ENCODE measurements around the gene AHCYL1. TPM values are rescaled to one million over a fixed set of nuclear protein-coding genes. Genes with fewer than 3 reads are reported as not detected.

AHCYL1 gene
- total RNA-seq, 1 experiment from 2014 or later = 89.0 TPM

GRCh38 chr1:110034451-110035235 is 50.1 kb downstream of the AHCYL1 start, which contains the start of gene STRIP1:
Gene STRIP1 (plus strand): TSS chr1:110034624. CDS start chr1:110034638, 14 bp downstream.
- H3K27me3 ChIP-seq (ENCODE audit: insufficient read depth, low read length) = no peaks in the 10 kb centered on the region
- peak within 1 kb of the TSS; percentile 77 for H4K8ac ChIP-seq (replicated peaks; ENCODE audit: insufficient read length, low read depth, low read length)
- H4K20me1 ChIP-seq (ENCODE audit: control insufficient read depth, insufficient read depth, insufficient read length) = peaks cover 2% of the 10 kb centered on the region
- no peak within 1 kb of the TSS for H2AFZ ChIP-seq (ENCODE audit: low read length)
- peaks cover 3% of the 10 kb centered on the region; the same call in 1 of the 2 replicates for H3K4me1 ChIP-seq (ENCODE audit: insufficient read depth, low read length)
- no peaks in the 10 kb centered on the region for H3K9me3 ChIP-seq (ENCODE audit: control insufficient read depth, low read depth, low read length)
- peaks cover 23 to 40% of the 10 kb centered on the region in 2 experiments for H3K4me1 Mint-ChIP-seq
- H3K79me2 ChIP-seq (ENCODE audit: insufficient read depth, low read length) = peaks cover 6% of the 10 kb centered on the region; the same call in 1 of the 2 replicates
- no peaks in the 10 kb centered on the region for H3K79me1 ChIP-seq (ENCODE audit: insufficient read depth, low read depth, low read length, poor library complexity, severe bottlenecking)
- peak within 1 kb of the TSS; percentile 53 to 86 (median 85); a peak in 6 of 7 replicates for H3K27ac Mint-ChIP-seq
- H2BK5ac ChIP-seq (ENCODE audit: insufficient read length, low read length) = no peak within 1 kb of the TSS
- no peak within 1 kb of the TSS for H3K27ac ChIP-seq (ENCODE audit: insufficient read length, low read depth, low read length)
- H3K9me3 Mint-ChIP-seq = no peaks in the 10 kb centered on the region
- peak within 1 kb of the TSS; percentile 67 for H3K9ac ChIP-seq (ENCODE audit: extremely low read depth, insufficient read length, low read length)
- H4K91ac ChIP-seq (ENCODE audit: insufficient read length, low read depth, low read length) = no peak within 1 kb of the TSS
- H3K4me2 ChIP-seq (ENCODE audit: insufficient read depth, insufficient read length, low read length) = peak within 1 kb of the TSS; percentile 98
- H3K14ac ChIP-seq (ENCODE audit: insufficient read depth, low read length) = 0 out of 2 replicates have a peak within 1 kb of the TSS, but pooled peaks have one; percentile 66
- peak; percentile 93 for DNase-seq
- peak within 1 kb of the TSS; percentile 83 to 91 for H3K4me3 Mint-ChIP-seq
- H3T11ph ChIP-seq (ENCODE audit: low read length) = peak within 1 kb of the TSS; percentile 30
- no peak within 1 kb of the TSS for H3K56ac ChIP-seq (ENCODE audit: insufficient read length, low read depth, low read length)
- peaks cover 18 to 23% (median 19%) of the 10 kb centered on the region in 3 experiments for H3K36me3 Mint-ChIP-seq (ENCODE audit: insufficient read depth in 1 of 3, low read depth in 3 of 3)
- WGBS (ENCODE audit: extremely low coverage, insufficient read length, low lambda C conversion rate) = no CpG with 5 or more reads among the region's 66 CpGs
- H2BK120ac ChIP-seq (ENCODE audit: low read depth, low read length, poor library complexity, severe bottlenecking) = no peak within 1 kb of the TSS
- no peak for TF ChIP-seq CTCF (conservative IDR thresholded peaks at IDR 0.05)
- no peak within 1 kb of the TSS for H3K18ac ChIP-seq (ENCODE audit: insufficient read length, low read depth, low read length)
- H3K4ac ChIP-seq (ENCODE audit: low read depth, low read length) = no peak within 1 kb of the TSS
- H2BK15ac ChIP-seq (ENCODE audit: low read depth, low read length) = no peak within 1 kb of the TSS
- H2BK12ac ChIP-seq (ENCODE audit: insufficient read length, low read depth, low read length) = no peak within 1 kb of the TSS
- H2BK20ac ChIP-seq (ENCODE audit: low read depth, low read length, poor library complexity, severe bottlenecking) = no peak within 1 kb of the TSS
- H3K23me2 ChIP-seq (ENCODE audit: insufficient read length, low read depth, low read length, poor library complexity, severe bottlenecking) = peaks cover 7% of the 10 kb centered on the region
- H4K5ac ChIP-seq (ENCODE audit: insufficient read length, low read depth, low read length) = peak within 1 kb of the TSS; percentile 34
- no peak within 1 kb of the TSS for H2AK5ac ChIP-seq (ENCODE audit: insufficient read length, low read length)
- H3K27me3 Mint-ChIP-seq (ENCODE audit: low read depth) = no peaks in the 10 kb centered on the region
- no peak within 1 kb of the TSS for H3K23ac ChIP-seq (ENCODE audit: insufficient read length, low read depth, low read length)

Measured in H9 (cell line).